8988T (cell line): Measurements from ENCODE around the gene ALPL.
"Not testable (repeated sequence)": the region's sequence is repeated elsewhere in the genome, so short reads cannot be mapped to it uniquely, and the experiment has no call there.

Experiments
- DNase-seq: peaks from one replicate; pipeline ENCODE4 v3.0.0; 2011

The ALPL gene

GRCh38 chr1:21509351-21510112, at the start of gene ALPL:
ALPL (plus strand) TSS chr1:21509423; CDS start chr1:21554082, 44,659 bp downstream.
- no peak for DNase-seq

GRCh38 chr1:21465127-21465526, 44.1 kb upstream of the ALPL start:
- not testable (repeated sequence) for DNase-seq

GRCh38 chr1:21467946-21468345, 41.3 kb upstream of the ALPL start:
- DNase-seq = not testable (repeated sequence)

- DNase-seq = no peak
Measured at GRCh38 chr1:21468599-21468998, 40.6 kb upstream of the ALPL start.

GRCh38 chr1:21469581-21469980, 39.6 kb upstream of the ALPL start:
- DNase-seq = no peak

- DNase-seq = no peak
Measured at GRCh38 chr1:21472861-21473260, 36.4 kb upstream of the ALPL start.

GRCh38 chr1:21478356-21478755, 30.9 kb upstream of the ALPL start:
- DNase-seq = no peak

GRCh38 chr1:21483881-21484280, 25.3 kb upstream of the ALPL start:
- not testable (repeated sequence) for DNase-seq

GRCh38 chr1:21489146-21489545, 20.1 kb upstream of the ALPL start:
- no peak for DNase-seq

GRCh38 chr1:21490774-21491487, 18.3 kb upstream of the ALPL start:
- DNase-seq = no peak

GRCh38 chr1:21491488-21492355, 17.5 kb upstream of the ALPL start:
- no peak for DNase-seq

- no peak for DNase-seq
Measured at GRCh38 chr1:21492356-21492625, 16.9 kb upstream of the ALPL start.

- DNase-seq = no peak
Measured at GRCh38 chr1:21494196-21494595, 15.0 kb upstream of the ALPL start.

GRCh38 chr1:21495225-21495820, 13.9 kb upstream of the ALPL start:
- DNase-seq = no peak

GRCh38 chr1:21496063-21496462, 13.2 kb upstream of the ALPL start:
- no peak for DNase-seq

- no peak for DNase-seq
Measured at GRCh38 chr1:21496886-21497285, 12.3 kb upstream of the ALPL start.

- no peak for DNase-seq
Measured at GRCh38 chr1:21497466-21498061, 11.7 kb upstream of the ALPL start.

GRCh38 chr1:21499283-21499950, 9.8 kb upstream of the ALPL start:
- DNase-seq = no peak

- no peak for DNase-seq
Measured at GRCh38 chr1:21503706-21504377, 5.4 kb upstream of the ALPL start.

- no peak for DNase-seq
Measured at GRCh38 chr1:21506804-21507203, 2.4 kb upstream of the ALPL start.

GRCh38 chr1:21507511-21508270, 1.5 kb upstream of the ALPL start:
- DNase-seq = no peak
